OCI-LY1 (cell line): ENCODE measurements around the gene C13orf46.

Source experiments
- CTCF ChIP-seq: fragments of 200-600 bp; sonication (generic), shearing (Covaris generic); IDR thresholded peaks from 2 replicates; pipeline ENCODE4 v1.5.1; 2017; ENCODE audit warnings: mild to moderate bottlenecking, antibody characterized with exemption, low read length, moderate library complexity, mixed read lengths
- EZH2 ChIP-seq: fragments of 200-600 bp; sonication (generic), shearing (Covaris generic); IDR thresholded peaks from 2 replicates; pipeline ENCODE4 v1.8.0; 2017; ENCODE audit warnings: borderline replicate concordance, mixed run types, mild to moderate bottlenecking, antibody characterized with exemption, low read length, moderate library complexity, mixed read lengths

- TF ChIP-seq EZH2 (no peak), CTCF (no peak)
Observed at GRCh38 chr13:113918580-113918979, 55.3 kb downstream of the C13orf46 start.
